ENCODE measurements around the gene CGNL1. TPM values are rescaled to one million over a fixed set of nuclear protein-coding genes. Genes with fewer than 3 reads are reported as not detected.

CGNL1 gene
- total RNA-seq, 2 donors from 2014 or later = 16.4 to 29.8 TPM

- Histone ChIP-seq H3K27me3 (no peaks in the 10 kb centered on the region), H3K4me1 (peaks cover 0 to 11% of the 10 kb centered on the region in 2 donors), H3K36me3 (no peaks in the 10 kb centered on the region), H3K27ac (no peak overlapping the region), H3K9me3 (no peaks in the 10 kb centered on the region), H3K4me3 (no peak overlapping the region)
- no peak for TF ChIP-seq CTCF (IDR thresholded peaks at IDR 0.05)
- DNase-seq (ENCODE audit: low spot score) = no peak
Measured at GRCh38 chr15:57570340-57570739, 194.0 kb downstream of the CGNL1 start.

GRCh38 chr15:57570994-57571393 is 194.7 kb downstream of the CGNL1 start:
- no peak for DNase-seq (ENCODE audit: low spot score)
- Histone ChIP-seq H3K27me3 (no peaks in the 10 kb centered on the region), H3K36me3 (no peaks in the 10 kb centered on the region), H3K4me3 (no peak overlapping the region), H3K27ac (no peak overlapping the region), H3K9me3 (no peaks in the 10 kb centered on the region), H3K4me1 (peaks cover 0 to 6% of the 10 kb centered on the region in 2 donors)
- TF ChIP-seq CTCF (IDR thresholded peaks at IDR 0.05) = no peak

GRCh38 chr15:57571725-57572124 is 195.4 kb downstream of the CGNL1 start:
- Histone ChIP-seq H3K27me3 (no peaks in the 10 kb centered on the region), H3K4me3 (no peak overlapping the region), H3K27ac (no peak overlapping the region), H3K9me3 (no peaks in the 10 kb centered on the region), H3K4me1 (peaks cover 0 to 6% of the 10 kb centered on the region in 2 donors), H3K36me3 (no peaks in the 10 kb centered on the region)
- DNase-seq (ENCODE audit: low spot score) = no peak
- TF ChIP-seq CTCF (IDR thresholded peaks at IDR 0.05) = no peak

- Histone ChIP-seq H3K36me3 (no peaks in the 10 kb centered on the region), H3K4me3 (no peak overlapping the region), H3K4me1 (no peaks in the 10 kb centered on the region), H3K27me3 (no peaks in the 10 kb centered on the region), H3K27ac (no peak overlapping the region), H3K9me3 (no peaks in the 10 kb centered on the region)
- no peak for TF ChIP-seq CTCF (IDR thresholded peaks at IDR 0.05)
- DNase-seq (ENCODE audit: low spot score) = no peak
Measured at GRCh38 chr15:57572468-57572867, 196.2 kb downstream of the CGNL1 start.

- DNase-seq (ENCODE audit: low spot score) = no peak
- Histone ChIP-seq H3K4me1 (no peaks in the 10 kb centered on the region), H3K27me3 (no peaks in the 10 kb centered on the region), H3K36me3 (no peaks in the 10 kb centered on the region), H3K4me3 (no peak overlapping the region), H3K9me3 (no peaks in the 10 kb centered on the region), H3K27ac (no peak overlapping the region)
- TF ChIP-seq CTCF (IDR thresholded peaks at IDR 0.05) = no peak
Measured at GRCh38 chr15:57573151-57573550, 196.8 kb downstream of the CGNL1 start.

GRCh38 chr15:57575363-57575762 is 199.1 kb downstream of the CGNL1 start:
- Histone ChIP-seq H3K36me3 (no peaks in the 10 kb centered on the region), H3K4me3 (no peak overlapping the region), H3K9me3 (no peaks in the 10 kb centered on the region), H3K27ac (no peak overlapping the region), H3K4me1 (no peaks in the 10 kb centered on the region), H3K27me3 (no peaks in the 10 kb centered on the region)
- DNase-seq (ENCODE audit: low spot score) = no peak
- TF ChIP-seq CTCF (IDR thresholded peaks at IDR 0.05) = no peak
